TTC549 (cell line): Measurements from ENCODE around the gene SIAE.

Source experiments
- FAIRE-seq: peaks from 2 replicates; lab custom pipeline; 2012; peaks lifted over from hg19 to GRCh38; lab: Jason Lieb, UNC

Gene SIAE, protein sequence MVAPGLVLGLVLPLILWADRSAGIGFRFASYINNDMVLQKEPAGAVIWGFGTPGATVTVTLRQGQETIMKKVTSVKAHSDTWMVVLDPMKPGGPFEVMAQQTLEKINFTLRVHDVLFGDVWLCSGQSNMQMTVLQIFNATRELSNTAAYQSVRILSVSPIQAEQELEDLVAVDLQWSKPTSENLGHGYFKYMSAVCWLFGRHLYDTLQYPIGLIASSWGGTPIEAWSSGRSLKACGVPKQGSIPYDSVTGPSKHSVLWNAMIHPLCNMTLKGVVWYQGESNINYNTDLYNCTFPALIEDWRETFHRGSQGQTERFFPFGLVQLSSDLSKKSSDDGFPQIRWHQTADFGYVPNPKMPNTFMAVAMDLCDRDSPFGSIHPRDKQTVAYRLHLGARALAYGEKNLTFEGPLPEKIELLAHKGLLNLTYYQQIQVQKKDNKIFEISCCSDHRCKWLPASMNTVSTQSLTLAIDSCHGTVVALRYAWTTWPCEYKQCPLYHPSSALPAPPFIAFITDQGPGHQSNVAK

DNA sequence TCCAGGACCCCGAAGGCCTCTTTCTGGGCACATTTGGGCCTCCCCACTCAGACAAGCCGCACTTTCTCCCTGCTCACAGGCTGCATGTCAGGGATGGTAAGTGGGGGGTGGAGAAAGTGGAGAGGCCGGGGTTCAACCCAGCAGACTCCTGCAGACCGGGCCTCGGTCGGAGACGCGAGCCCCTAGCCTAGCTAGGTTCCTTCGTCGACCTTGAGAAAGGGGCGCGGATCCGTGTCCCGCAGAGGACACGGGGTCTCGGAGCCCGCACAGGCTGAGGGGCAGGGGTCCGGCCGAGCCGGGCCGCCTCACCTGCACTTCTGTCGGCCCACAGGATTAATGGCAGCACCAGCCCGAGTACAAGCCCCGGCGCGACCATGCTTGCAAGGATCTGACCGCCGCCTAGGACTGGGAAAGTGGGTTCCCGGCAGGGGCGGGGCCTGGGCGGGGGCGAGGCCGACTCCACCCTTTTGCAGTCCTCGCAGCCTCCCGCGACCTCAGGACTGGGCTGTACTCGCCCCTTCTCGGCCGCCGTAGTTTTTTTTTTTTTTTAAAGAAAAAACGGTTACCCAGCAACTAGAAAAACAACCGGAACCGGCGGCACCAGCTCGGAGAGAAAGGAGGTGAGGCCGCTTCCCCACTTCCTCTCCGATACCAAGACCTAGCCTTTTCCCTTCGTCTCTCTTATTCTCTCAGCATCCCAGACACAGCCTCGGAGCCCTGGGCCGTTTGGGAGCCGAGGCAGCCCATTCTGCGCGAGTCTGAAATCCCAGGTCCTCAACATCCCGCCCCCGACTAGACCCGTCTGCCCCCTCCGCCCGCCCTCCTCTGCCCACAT is at the start of gene SIAE, which contains the start of gene SPA17:
Gene SIAE, minus strand, starts transcription at position 407 of the 835 bp plus-strand sequence. Its CDS starts 31 bp downstream, at position 376.
Gene SPA17, plus strand, starts transcription at position 572 of the 835 bp plus-strand sequence. CDS start 1,361 bp downstream, outside the sequence.
- peak; percentile 53 for FAIRE-seq

GRCh38 chr11:124722176-124722575 is 48.6 kb upstream of the SIAE start:
- FAIRE-seq = no peak

DNA sequence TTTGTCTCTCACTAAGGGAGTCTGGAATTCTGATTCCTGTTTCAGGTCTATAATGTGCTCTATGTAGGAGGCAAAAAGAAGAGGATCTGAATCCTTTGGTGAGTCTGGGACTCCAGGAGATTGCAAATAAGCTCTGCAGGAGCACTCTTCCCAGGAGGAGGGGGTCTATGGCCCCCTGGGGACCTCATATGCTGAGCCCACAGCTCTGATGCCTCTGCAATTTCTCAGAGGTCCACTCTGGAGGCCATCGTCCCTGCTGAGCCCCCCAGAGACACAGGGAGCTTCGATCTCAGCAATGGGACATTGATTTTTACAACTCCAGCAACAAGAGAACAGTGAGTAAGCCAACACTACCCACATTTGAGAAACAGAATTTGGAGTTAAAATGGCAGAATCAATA is 46.0 kb upstream of the SIAE start:
- no peak for FAIRE-seq

GRCh38 chr11:124718801-124719200 is 45.3 kb upstream of the SIAE start:
- FAIRE-seq = no peak

GRCh38 chr11:124717786-124718651 is 44.5 kb upstream of the SIAE start:
- FAIRE-seq = no peak

DNA sequence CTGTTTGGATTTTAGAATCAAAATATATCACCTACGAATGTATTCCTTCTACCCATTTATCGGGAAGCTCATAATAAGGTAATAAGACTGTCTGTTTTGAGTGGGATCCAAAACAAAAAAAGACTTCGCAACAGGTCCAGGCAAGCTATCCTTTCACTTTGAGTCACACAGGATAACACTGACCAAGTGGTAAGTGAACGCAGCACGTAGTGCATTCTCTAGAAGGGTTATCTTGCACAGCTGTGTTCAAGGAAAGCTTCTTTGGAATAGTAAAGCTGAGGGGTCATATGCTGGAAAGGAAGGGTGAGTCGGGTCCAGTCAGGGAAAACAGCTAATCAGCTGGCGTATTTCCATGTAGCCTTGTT is 43.9 kb upstream of the SIAE start:
- no peak for FAIRE-seq

DNA sequence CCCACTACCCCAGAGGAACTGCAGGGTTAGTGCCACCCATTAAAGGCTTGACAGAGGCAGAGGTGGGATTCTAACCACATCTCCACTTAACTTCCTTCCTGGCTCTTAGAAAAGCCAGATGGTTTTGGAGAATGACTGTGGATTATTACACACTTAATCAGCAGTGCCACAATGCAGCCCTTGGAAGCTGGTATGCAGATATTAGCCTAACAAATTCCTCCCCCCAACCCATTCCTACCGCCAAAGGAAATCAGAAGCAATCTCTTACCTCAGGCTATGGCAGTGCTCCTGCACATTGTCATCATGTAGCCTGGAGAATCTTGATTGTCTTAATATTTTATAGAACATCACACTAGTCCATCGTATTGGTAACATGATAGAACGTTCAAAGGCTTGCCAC is 43.1 kb upstream of the SIAE start:
- no peak for FAIRE-seq

- FAIRE-seq = no peak
Measured at GRCh38 chr11:124712392-124712791, 38.9 kb upstream of the SIAE start.

DNA sequence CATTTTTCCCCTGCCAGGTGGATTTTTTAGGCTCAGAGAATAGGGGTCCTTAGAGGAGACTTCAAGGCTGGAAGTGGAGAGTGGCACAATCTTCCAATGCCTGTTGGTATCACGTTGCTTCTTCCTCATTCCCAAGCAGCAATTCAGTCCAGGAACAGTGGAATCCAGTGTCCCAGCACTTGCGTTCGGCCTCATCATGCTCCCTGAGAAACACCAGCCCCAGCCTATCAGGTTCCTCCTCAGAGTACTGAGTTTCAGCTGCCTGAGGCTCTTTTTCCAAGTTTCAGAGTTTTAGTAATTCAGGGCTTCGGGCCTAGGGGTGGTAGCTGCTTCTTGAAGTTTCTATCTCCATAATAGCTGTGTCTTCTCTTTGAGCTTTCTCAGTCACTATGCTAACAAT is 34.3 kb upstream of the SIAE start:
- no peak for FAIRE-seq

- no peak for FAIRE-seq
Measured at GRCh38 chr11:124700028-124700427, 26.5 kb upstream of the SIAE start.

DNA sequence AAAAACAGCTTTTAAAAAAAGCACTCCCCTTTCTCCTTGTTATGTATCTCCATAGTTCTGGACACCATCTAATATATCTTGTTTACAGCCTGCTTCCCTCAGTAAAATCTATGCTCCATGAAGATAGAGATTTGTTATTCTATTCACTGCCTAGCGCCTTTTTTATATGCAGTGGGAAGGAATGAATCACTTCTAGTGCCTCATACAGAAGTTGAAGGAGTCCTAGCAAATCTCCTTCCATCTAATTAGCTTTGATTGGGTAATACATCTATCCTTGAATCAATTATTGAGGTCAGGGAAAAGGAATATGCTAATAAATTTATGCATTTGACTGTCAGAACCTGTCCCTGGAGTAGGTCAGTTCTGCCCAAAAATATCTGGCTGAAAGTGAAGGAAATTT is 26.0 kb upstream of the SIAE start:
- FAIRE-seq = no peak

DNA sequence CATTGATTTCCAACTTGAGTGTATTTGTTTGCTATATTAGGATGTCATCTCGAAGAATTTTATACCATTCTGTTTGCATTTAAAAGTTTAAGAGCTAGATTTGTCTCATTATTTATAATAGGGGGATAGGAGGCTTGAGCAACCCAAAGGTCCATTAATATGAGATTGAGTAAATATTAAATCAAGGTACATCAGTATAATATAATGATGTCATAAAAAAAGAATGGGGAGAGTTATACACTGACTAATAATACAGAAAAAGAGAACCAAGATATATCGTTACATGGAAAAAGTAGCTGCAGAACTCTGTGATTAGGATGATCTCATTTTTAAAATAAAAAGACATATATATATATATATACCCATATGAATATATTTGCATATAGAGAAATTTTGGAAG is 19.6 kb upstream of the SIAE start:
- FAIRE-seq = no peak

DNA sequence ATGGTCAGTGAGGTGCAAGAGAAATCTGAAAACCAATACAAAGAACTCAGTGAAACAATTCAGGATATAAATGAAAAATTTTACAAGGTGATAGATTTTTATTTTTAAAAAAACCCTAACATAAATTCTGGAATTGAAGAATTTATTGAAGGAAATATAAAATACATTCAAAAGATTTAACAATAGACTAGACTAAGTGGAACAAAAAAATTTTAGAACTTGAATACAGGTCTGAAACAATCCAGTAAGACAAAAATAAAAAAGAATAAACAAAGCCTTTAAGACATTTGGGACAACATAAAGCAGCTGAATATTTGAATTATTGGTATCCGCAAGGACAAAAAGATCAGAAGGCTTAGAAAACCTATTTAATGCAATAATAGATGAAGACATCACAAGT is 8.9 kb upstream of the SIAE start:
- no peak for FAIRE-seq

- peak; percentile 41 for FAIRE-seq
Measured at GRCh38 chr11:124681421-124681820, 7.9 kb upstream of the SIAE start.

- FAIRE-seq = no peak
Measured at GRCh38 chr11:124678416-124678815, 4.9 kb upstream of the SIAE start.

- FAIRE-seq = no peak
Measured at GRCh38 chr11:124676386-124676785, 2.8 kb upstream of the SIAE start.

- no peak for FAIRE-seq
Measured at GRCh38 chr11:124674571-124674970, 1.0 kb upstream of the SIAE start.

DNA sequence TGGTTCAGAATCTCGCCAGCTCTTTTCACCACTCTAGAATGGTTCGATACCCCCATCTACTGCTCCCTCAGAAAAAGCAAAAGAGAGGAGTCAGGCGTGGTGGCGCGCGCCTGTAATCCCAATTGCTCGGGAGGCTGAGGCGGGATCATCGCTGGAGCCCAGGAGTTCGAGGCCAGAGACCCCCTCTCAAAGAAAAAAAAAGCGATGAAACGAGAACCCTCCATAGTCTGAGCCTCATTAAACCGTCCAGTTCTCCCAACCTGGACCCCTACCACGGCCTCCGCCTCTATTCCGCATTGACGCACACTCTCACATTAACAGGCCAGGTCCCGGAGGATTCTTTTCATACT is 604 bp upstream of the SIAE start:
- no peak for FAIRE-seq

- no peak for FAIRE-seq
Measured at GRCh38 chr11:124672536-124673215, 863 bp downstream of the SIAE start.

- FAIRE-seq = no peak
Measured at GRCh38 chr11:124670732-124671131, 2.8 kb downstream of the SIAE start.

- no peak for FAIRE-seq
Measured at GRCh38 chr11:124669193-124669592, 4.3 kb downstream of the SIAE start.

DNA sequence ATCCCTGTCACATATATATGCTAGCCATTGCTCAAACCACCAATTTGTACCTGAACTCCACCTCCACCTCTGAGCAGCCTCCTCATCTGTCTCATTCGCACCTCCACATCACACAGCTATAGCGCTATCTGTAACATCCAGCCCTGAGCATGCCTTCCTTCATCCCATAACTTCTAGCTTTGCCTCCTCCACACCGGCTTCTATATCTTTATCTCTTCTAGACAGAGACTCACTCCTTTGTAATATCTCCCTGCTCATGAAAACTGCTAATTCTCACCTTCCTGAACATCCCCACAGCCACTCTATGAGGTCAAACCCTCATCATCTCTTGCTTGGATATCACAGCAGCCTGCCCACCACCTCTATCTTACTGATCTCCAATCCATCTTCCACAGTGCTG is 5.9 kb downstream of the SIAE start:
- no peak for FAIRE-seq
